HG03280 (cell line): Measurements from ENCODE around the gene NTS.

Experiments
- ATAC-seq: cut with Tn5 transposase; IDR thresholded peaks from one replicate; pipeline ENCODE4 v1.9.1; 2021; ENCODE audit warnings: mild to moderate bottlenecking, moderate library complexity; ENCODE audit not compliant: unreplicated experiment

Gene NTS

GRCh38 chr12:85920324-85920947 is 46.3 kb downstream of the NTS start:
- no peak for ATAC-seq

DNA sequence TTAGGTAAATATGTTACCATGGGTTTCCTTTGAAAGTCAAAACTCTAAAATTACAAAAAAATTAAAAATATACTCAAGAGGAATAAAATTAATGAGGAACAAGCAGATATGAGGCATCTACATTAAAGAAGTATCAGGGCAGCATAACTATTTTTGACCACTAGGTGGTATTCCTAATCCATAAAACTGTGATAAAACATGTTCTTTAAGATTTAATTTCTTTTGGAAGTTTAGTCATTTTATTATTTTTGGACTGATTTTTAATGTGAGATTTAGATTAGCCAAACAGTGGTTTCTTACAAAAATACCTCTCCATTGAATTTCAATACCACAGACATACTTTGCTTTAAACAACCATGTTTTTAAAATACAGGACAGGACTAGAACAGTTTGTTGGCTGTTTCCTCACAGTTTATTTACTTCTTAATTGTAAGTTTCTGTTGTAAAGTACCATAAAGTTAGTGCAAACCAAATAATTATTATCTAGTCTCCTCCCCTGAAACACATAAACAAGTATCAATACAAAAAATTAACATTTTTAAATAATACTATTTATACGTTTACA is 49.8 kb downstream of the NTS start:
- no peak for ATAC-seq

- no peak for ATAC-seq
Observed at GRCh38 chr12:85927166-85927565, 53.1 kb downstream of the NTS start.
